Keratinocyte (primary cell): ENCODE results near the gene ERI3. TPM values are rescaled to one million over a fixed set of nuclear protein-coding genes. Genes with fewer than 3 reads are reported as not detected.

Source experiments
- DNase-seq: peaks from one replicate; pipeline ENCODE4 v3.0.0-alpha.2; 2011; ENCODE audit warnings: low read depth, missing footprints, low spot score
- FAIRE-seq: peaks from 2 replicates; lab custom pipeline; 2011; peaks lifted over from hg19 to GRCh38; lab: Jason Lieb, UNC
- H2AFZ ChIP-seq: 2 replicates; pipeline ENCODE4 v1.6.0; 2012; ENCODE audit warnings: low read length, control low read depth, inconsistent platforms; ENCODE audit not compliant: control insufficient read depth
- H3K27ac ChIP-seq: 2 replicates; pipeline ENCODE4 v1.5.1; 2011; ENCODE audit warnings: low read length; ENCODE audit not compliant: control insufficient read depth, insufficient read depth
- H3K27me3 ChIP-seq: 3 replicates; pipeline ENCODE4 v1.6.0; 2011; ENCODE audit warnings: low read length; ENCODE audit not compliant: control insufficient read depth, insufficient read depth; ENCODE audit errors: extremely low read depth
- H3K36me3 ChIP-seq, 2 experiments: 2 replicates in 1 of 2; 3 replicates in 1 of 2; pipeline ENCODE4 v1.5.1; 2011; ENCODE audit warnings: low read length in 2 of 2, mild to moderate bottlenecking in 1 of 2; ENCODE audit not compliant: control insufficient read depth in 2 of 2, insufficient read depth in 2 of 2; ENCODE audit errors: extremely low read depth in 1 of 2
- H3K4me1 ChIP-seq: 3 replicates; pipeline ENCODE4 v1.5.1; 2011; ENCODE audit warnings: low read length; ENCODE audit not compliant: control insufficient read depth, insufficient read depth; ENCODE audit errors: extremely low read depth
- H3K4me2 ChIP-seq: 3 replicates; pipeline ENCODE4 v1.6.0; 2011; ENCODE audit warnings: low read depth, low read length; ENCODE audit not compliant: control insufficient read depth, insufficient read depth; ENCODE audit errors: extremely low read depth
- H3K4me3 ChIP-seq, 3 experiments: fragments of 200-600 bp in 1 of 3; sonication (generic) in 1 of 3; 2 replicates in 2 of 3; 3 replicates in 1 of 3; pipeline ENCODE4 v1.5.1; 2011 to 2016; ENCODE audit warnings: low read length in 3 of 3, mild to moderate bottlenecking in 3 of 3, control low read depth in 2 of 3, inconsistent platforms in 1 of 3, low read depth in 1 of 3, mixed read lengths in 1 of 3, mixed run types in 1 of 3, moderate library complexity in 1 of 3; ENCODE audit not compliant: control insufficient read depth in 2 of 3, insufficient read depth in 2 of 3; ENCODE audit errors: extremely low read depth in 1 of 3
- H3K79me2 ChIP-seq: 2 replicates; pipeline ENCODE4 v1.6.0; 2012; ENCODE audit warnings: low read length; ENCODE audit not compliant: control insufficient read depth, insufficient read depth
- H3K9ac ChIP-seq: 3 replicates; pipeline ENCODE4 v1.6.0; 2011; ENCODE audit warnings: low read length; ENCODE audit not compliant: control insufficient read depth, insufficient read depth; ENCODE audit errors: extremely low read depth
- H3K9me1 ChIP-seq: 3 replicates; pipeline ENCODE4 v1.6.0; 2011; ENCODE audit warnings: low read length; ENCODE audit not compliant: control insufficient read depth, insufficient read depth; ENCODE audit errors: extremely low read depth
- H3K9me3 ChIP-seq: 2 replicates; pipeline ENCODE4 v1.5.1; 2012; ENCODE audit warnings: low read depth, low read length; ENCODE audit not compliant: control insufficient read depth
- H4K20me1 ChIP-seq: 3 replicates; pipeline ENCODE4 v1.6.0; 2011; ENCODE audit warnings: low read length; ENCODE audit not compliant: control insufficient read depth, insufficient read depth; ENCODE audit errors: extremely low read depth
- EZH2 ChIP-seq: IDR thresholded peaks from one replicate; pipeline ENCODE4 v1.6.1; 2012; ENCODE audit warnings: inconsistent platforms, mild to moderate bottlenecking, low read length, moderate library complexity
- dilution Hi-C: fragments of 300-500 bp; cut with MboI; formaldehyde crosslinking; loops from one replicate; pipeline ENCODE4 v1.7.0; 2020; ENCODE audit warnings: low sequenced_read_pairs; ENCODE audit not compliant: extremely low pct_ligation_motif_present
- polyA plus RNA-seq, 5 experiments: library from polyadenylated mRNA; depleted of rRNA in 3 of 5; stranded (reverse) in 3 of 5; stranded (forward) in 1 of 5; unstranded in 1 of 5; fragments of >200 nt; gene quantifications; 1 replicate in 1 of 5; 2 replicates in 3 of 5; 3 replicates in 1 of 5; pipeline versions ENCODE4 v1.2.1 to v1.2.3, GENCODE V29; 2011 to 2012; ENCODE audit warnings: missing spikeins in 2 of 5, low read depth in 1 of 5, low replicate concordance in 1 of 5
- TF ChIP-seq, protein P1 (sequence below), 3 experiments: IDR thresholded peaks in 1 of 3; conservative IDR thresholded peaks in 1 of 3; optimal IDR thresholded peaks in 1 of 3; 2 replicates in 2 of 3; 3 replicates in 1 of 3; pipeline versions ENCODE3 to v1.5.1; 2011; ENCODE audit warnings: low read length in 3 of 3, mild to moderate bottlenecking in 3 of 3, moderate library complexity in 2 of 3, control low read depth in 1 of 3, inconsistent platforms in 1 of 3; ENCODE audit not compliant: insufficient read depth in 2 of 3; ENCODE audit errors: extremely low read depth in 1 of 3

The ERI3 gene
- polyA plus RNA-seq, 1 donor (not counting 4 experiments of a cell fraction or from before 2014, with no cell fraction given), result 43.7 TPM

DNA sequence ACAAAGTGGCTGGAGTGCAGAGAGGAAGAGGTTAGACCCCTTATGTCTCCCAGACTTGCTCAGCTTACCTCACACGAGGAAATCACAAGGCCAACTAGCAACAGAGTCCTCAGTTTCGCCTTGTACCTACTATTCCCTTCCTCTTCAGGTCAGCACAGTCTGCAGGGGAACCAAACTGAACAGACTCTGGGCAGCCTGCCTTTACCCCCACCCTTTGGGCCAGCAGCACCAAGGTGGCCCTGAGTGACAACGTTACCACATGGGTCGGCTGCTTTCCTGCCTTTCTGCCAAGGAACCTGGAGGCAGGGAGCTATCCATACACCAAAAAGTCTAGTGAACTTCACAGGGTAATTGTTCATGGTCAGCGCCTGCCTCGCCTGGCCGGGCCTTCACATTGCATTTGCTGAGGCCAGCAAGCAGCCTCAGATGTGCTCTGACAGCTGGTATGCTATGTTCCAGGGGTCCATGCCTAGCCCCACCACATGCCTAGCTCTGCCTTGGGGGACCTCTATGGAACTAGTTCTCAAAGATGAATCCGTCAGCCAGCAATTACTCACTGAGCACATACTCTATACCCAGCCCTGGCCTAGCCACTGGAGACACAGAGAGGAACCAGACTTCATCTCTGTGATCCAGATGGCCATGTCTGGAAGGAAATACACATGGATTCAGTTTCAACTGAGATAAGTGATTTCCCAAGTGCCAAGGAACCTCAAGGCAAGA lies 72.2 kb downstream of the ERI3 start:
- no peaks in the 10 kb centered on the region for H3K27me3 ChIP-seq
- FAIRE-seq, result no peak
- dilution Hi-C loops, result no loop called here
- H2AFZ ChIP-seq, result no peak overlapping the region
- H3K9ac ChIP-seq, result no peak overlapping the region
- no peak for DNase-seq
- H3K4me2 ChIP-seq, result no peak overlapping the region
- peaks cover 0 to 6% of the 10 kb centered on the region in 2 experiments for H3K36me3 ChIP-seq
- no peaks in the 10 kb centered on the region for H4K20me1 ChIP-seq
- no peaks in the 10 kb centered on the region for H3K9me1 ChIP-seq
- H3K9me3 ChIP-seq, result no peaks in the 10 kb centered on the region
- no peak overlapping the region for H3K27ac ChIP-seq
- H3K79me2 ChIP-seq, result no peaks in the 10 kb centered on the region
- H3K4me1 ChIP-seq, result no peaks in the 10 kb centered on the region
- TF ChIP-seq EZH2, result no peak
- TF ChIP-seq, protein P1, sequence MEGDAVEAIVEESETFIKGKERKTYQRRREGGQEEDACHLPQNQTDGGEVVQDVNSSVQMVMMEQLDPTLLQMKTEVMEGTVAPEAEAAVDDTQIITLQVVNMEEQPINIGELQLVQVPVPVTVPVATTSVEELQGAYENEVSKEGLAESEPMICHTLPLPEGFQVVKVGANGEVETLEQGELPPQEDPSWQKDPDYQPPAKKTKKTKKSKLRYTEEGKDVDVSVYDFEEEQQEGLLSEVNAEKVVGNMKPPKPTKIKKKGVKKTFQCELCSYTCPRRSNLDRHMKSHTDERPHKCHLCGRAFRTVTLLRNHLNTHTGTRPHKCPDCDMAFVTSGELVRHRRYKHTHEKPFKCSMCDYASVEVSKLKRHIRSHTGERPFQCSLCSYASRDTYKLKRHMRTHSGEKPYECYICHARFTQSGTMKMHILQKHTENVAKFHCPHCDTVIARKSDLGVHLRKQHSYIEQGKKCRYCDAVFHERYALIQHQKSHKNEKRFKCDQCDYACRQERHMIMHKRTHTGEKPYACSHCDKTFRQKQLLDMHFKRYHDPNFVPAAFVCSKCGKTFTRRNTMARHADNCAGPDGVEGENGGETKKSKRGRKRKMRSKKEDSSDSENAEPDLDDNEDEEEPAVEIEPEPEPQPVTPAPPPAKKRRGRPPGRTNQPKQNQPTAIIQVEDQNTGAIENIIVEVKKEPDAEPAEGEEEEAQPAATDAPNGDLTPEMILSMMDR (optimal IDR thresholded peaks at IDR 0.05 in 1 of 3, IDR thresholded peaks at IDR 0.05 in 1 of 3, conservative IDR thresholded peaks at IDR 0.05 in 1 of 3; ENCODE audit: extremely low read depth in 1 of 3, insufficient read depth in 2 of 3, low read length in 3 of 3), result no peak
- H3K4me3 ChIP-seq, result no peak overlapping the region

DNA sequence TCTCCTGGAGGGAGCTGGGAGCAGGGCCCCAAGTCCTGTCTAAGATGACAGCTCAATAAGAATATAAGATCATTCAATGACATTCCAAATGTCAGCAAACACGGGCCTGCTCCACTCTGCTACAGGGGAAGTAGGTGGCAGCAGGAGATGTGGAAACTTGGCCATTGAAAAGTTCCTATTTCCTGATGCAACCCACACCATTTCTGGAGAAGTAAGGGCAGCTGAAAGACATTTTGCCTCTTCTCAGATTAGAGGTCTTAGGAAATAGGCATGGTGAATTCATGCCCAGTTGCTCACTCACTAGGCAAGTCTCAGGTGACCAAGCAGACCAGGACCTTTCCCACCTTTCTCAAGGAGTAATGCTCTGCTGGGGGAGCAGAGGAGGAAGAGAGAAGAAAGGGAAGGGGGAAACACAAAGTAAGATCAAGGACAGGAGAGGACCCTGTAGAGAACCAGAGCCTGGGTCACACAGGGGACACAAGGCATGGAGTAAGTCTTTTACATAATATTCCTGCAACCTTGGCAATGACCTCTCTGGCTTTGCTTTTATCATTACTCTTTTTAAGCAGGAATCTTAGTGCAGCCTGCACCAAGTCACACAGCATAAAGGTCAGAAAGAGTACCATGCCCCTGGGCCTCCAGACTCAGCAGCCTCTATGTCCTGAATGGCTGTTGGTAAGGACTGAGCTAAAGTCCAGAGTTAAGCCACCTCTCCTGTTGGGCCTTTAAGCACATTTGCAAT lies 72.9 kb downstream of the ERI3 start:
- Histone ChIP-seq H3K27me3 (no peaks in the 10 kb centered on the region), H3K9me1 (peaks cover under 1% of the 10 kb centered on the region), H3K4me3 (no peak overlapping the region), H3K79me2 (no peaks in the 10 kb centered on the region), H3K36me3 (peaks cover 0 to 6% of the 10 kb centered on the region in 2 experiments), H3K9me3 (no peaks in the 10 kb centered on the region), H2AFZ (no peak overlapping the region), H3K27ac (no peak overlapping the region), H3K9ac (no peak overlapping the region), H3K4me1 (peaks cover 2% of the 10 kb centered on the region), H3K4me2 (no peak overlapping the region), H4K20me1 (no peaks in the 10 kb centered on the region)
- dilution Hi-C loops, result no loop called here
- TF ChIP-seq, protein P1 (optimal IDR thresholded peaks at IDR 0.05 in 1 of 3, IDR thresholded peaks at IDR 0.05 in 1 of 3, conservative IDR thresholded peaks at IDR 0.05 in 1 of 3; ENCODE audit: extremely low read depth in 1 of 3, insufficient read depth in 2 of 3, low read length in 3 of 3), result no peak
- no peak for TF ChIP-seq EZH2
- FAIRE-seq, result no peak
- no peak for DNase-seq
